OCI-LY1 (cell line): ENCODE measurements around the gene RLN3.

Experiments used
- H2AFZ ChIP-seq: fragments of 200-600 bp; sonication (generic), shearing (Covaris generic); 2 replicates; pipeline ENCODE4 v1.6.0; 2014; ENCODE audit warnings: antibody characterized with exemption, mild to moderate bottlenecking, low read length
- H3F3A ChIP-seq: fragments of 200-600 bp; sonication (generic), shearing (Covaris generic); 2 replicates; pipeline ENCODE4 v1.6.0; 2014; ENCODE audit warnings: mild to moderate bottlenecking, antibody characterized with exemption, low read length, moderate library complexity; ENCODE audit not compliant: insufficient read depth
- H3K27ac ChIP-seq: fragments of 200-600 bp; sonication (generic); 2 replicates; pipeline ENCODE4 v1.5.1; 2014; ENCODE audit warnings: low read length, mixed run types, mild to moderate bottlenecking, low read depth; ENCODE audit not compliant: poor library complexity, severe bottlenecking
- H3K27me3 ChIP-seq: fragments of 200-600 bp; sonication (generic); 2 replicates; pipeline ENCODE4 v1.6.0; 2014; ENCODE audit warnings: antibody characterized with exemption, mild to moderate bottlenecking, low read length, moderate library complexity; ENCODE audit not compliant: insufficient read depth
- H3K36me3 ChIP-seq: fragments of 200-600 bp; sonication (generic); 2 replicates; pipeline ENCODE4 v1.6.1; 2014; ENCODE audit warnings: mild to moderate bottlenecking, antibody characterized with exemption, low read length, moderate library complexity, mixed read lengths; ENCODE audit not compliant: insufficient read depth
- H3K4me1 ChIP-seq: fragments of 200-600 bp; sonication (generic); 2 replicates; pipeline ENCODE4 v1.5.1; 2014; ENCODE audit warnings: mild to moderate bottlenecking, low read length, moderate library complexity; ENCODE audit not compliant: insufficient read depth, severe bottlenecking
- H3K4me2 ChIP-seq: fragments of 200-600 bp; sonication (generic), shearing (Covaris generic); 2 replicates; pipeline ENCODE4 v1.6.1; 2014; ENCODE audit warnings: low read length
- H3K4me3 ChIP-seq: fragments of 200-600 bp; sonication (generic); 2 replicates; pipeline ENCODE4 v1.5.1; 2014; ENCODE audit warnings: low read length, low read depth, mild to moderate bottlenecking, mixed read lengths; ENCODE audit not compliant: poor library complexity, severe bottlenecking
- H3K79me2 ChIP-seq: fragments of 200-600 bp; shearing (Covaris generic); 2 replicates; pipeline ENCODE4 v1.6.1; 2016; ENCODE audit warnings: mixed run types, low read length, mixed read lengths; ENCODE audit not compliant: insufficient read depth
- H3K9ac ChIP-seq: fragments of 200-600 bp; sonication (generic), shearing (Covaris generic); 2 replicates; pipeline ENCODE4 v1.6.1; 2014; ENCODE audit warnings: mild to moderate bottlenecking, low read length, mixed read lengths
- H3K9me2 ChIP-seq: fragments of 200-600 bp; sonication (generic), shearing (Covaris generic); 2 replicates; pipeline ENCODE4 v1.6.1; 2014; ENCODE audit warnings: low read depth, mild to moderate bottlenecking, low read length, mixed read lengths
- H3K9me3 ChIP-seq: fragments of 200-600 bp; shearing (Covaris generic); 2 replicates; pipeline ENCODE4 v1.6.1; 2014; ENCODE audit warnings: low read length, mixed read lengths
- H4K20me1 ChIP-seq: fragments of 200-600 bp; sonication (generic), shearing (Covaris generic); 2 replicates; pipeline ENCODE4 v1.6.0; 2016; ENCODE audit warnings: mild to moderate bottlenecking, low read length; ENCODE audit not compliant: insufficient read depth
- CTCF ChIP-seq: fragments of 200-600 bp; sonication (generic), shearing (Covaris generic); IDR thresholded peaks from 2 replicates; pipeline ENCODE4 v1.5.1; 2017; ENCODE audit warnings: mild to moderate bottlenecking, antibody characterized with exemption, low read length, moderate library complexity, mixed read lengths
- EZH2 ChIP-seq: fragments of 200-600 bp; sonication (generic), shearing (Covaris generic); IDR thresholded peaks from 2 replicates; pipeline ENCODE4 v1.8.0; 2017; ENCODE audit warnings: borderline replicate concordance, mixed run types, mild to moderate bottlenecking, antibody characterized with exemption, low read length, moderate library complexity, mixed read lengths

RLN3 gene

GRCh38 chr19:13983213-13983889 lies 44.6 kb upstream of the RLN3 start:
- Histone ChIP-seq H3K36me3 (peaks cover 3% of the 10 kb centered on the region; the same call in 1 of the 2 replicates), H3K9me3 (no peaks in the 10 kb centered on the region), H3K27me3 (peaks cover 18% of the 10 kb centered on the region; the same call in 1 of the 2 replicates), H3F3A (no peaks in the 10 kb centered on the region; the same call in 1 of the 2 replicates), H3K27ac (no peak overlapping the region), H4K20me1 (no peaks in the 10 kb centered on the region), H3K4me2 (no peak overlapping the region), H3K9me2 (no peaks in the 10 kb centered on the region), H2AFZ (no peak overlapping the region), H3K4me3 (no peak overlapping the region), H3K9ac (no peak overlapping the region), H3K79me2 (no peaks in the 10 kb centered on the region), H3K4me1 (peaks cover 49% of the 10 kb centered on the region)
- TF ChIP-seq CTCF (no peak), EZH2 (no peak)

GRCh38 chr19:13984186-13984585 lies 43.8 kb upstream of the RLN3 start:
- Histone ChIP-seq H3K36me3 (peaks cover 3% of the 10 kb centered on the region; the same call in 1 of the 2 replicates), H3K9ac (no peak overlapping the region), H3K4me3 (no peak overlapping the region), H4K20me1 (no peaks in the 10 kb centered on the region), H3F3A (no peaks in the 10 kb centered on the region; the same call in 1 of the 2 replicates), H3K79me2 (no peaks in the 10 kb centered on the region), H3K27ac (no peak overlapping the region), H3K4me2 (no peak overlapping the region), H3K4me1 (peaks cover 46% of the 10 kb centered on the region), H2AFZ (no peak overlapping the region), H3K27me3 (peaks cover 15% of the 10 kb centered on the region; the same call in 1 of the 2 replicates), H3K9me3 (no peaks in the 10 kb centered on the region), H3K9me2 (no peaks in the 10 kb centered on the region)
- TF ChIP-seq CTCF (no peak), EZH2 (no peak)

- Histone ChIP-seq H2AFZ (no peak overlapping the region), H3K27ac (peak overlapping the region; percentile 86), H3F3A (no peaks in the 10 kb centered on the region; the same call in 1 of the 2 replicates), H3K4me3 (no peak overlapping the region), H3K27me3 (peaks cover 7% of the 10 kb centered on the region; the same call in 1 of the 2 replicates), H3K9me3 (no peaks in the 10 kb centered on the region), H3K4me2 (peak overlapping the region; percentile 69; the same call in 1 of the 2 replicates), H4K20me1 (no peaks in the 10 kb centered on the region), H3K4me1 (peaks cover 40% of the 10 kb centered on the region), H3K9me2 (no peaks in the 10 kb centered on the region), H3K9ac (no peak overlapping the region; the same call in 1 of the 2 replicates), H3K36me3 (peaks cover 3% of the 10 kb centered on the region; the same call in 1 of the 2 replicates), H3K79me2 (no peaks in the 10 kb centered on the region)
- TF ChIP-seq EZH2 (no peak), CTCF (no peak)
Observed at GRCh38 chr19:13984875-13985741, 42.8 kb upstream of the RLN3 start.
